ENCODE data around the gene SPRY1.

GRCh38 chr4:123401271-123402120, 4.9 kb downstream of the SPRY1 start:
- TF ChIP-seq RAD21 (conservative IDR thresholded peaks at IDR 0.05) (no peak), CTCF (IDR thresholded peaks at IDR 0.05; ENCODE audit: poor library complexity, severe bottlenecking) (no peak), EZH2 (IDR thresholded peaks at IDR 0.05; ENCODE audit: borderline replicate concordance, insufficient read depth, low read length, poor library complexity, severe bottlenecking) (no peak), MXI1 (conservative IDR thresholded peaks at IDR 0.05; ENCODE audit: poor library complexity, severe bottlenecking) (no peak)
